Caco-2 (cell line): ENCODE results near the gene TMEM235. TPM values are rescaled to one million over a fixed set of nuclear protein-coding genes. Genes with fewer than 3 reads are reported as not detected.

ENCODE experiments used
- BruUV-seq: library from RNA; stranded (reverse); fragments of 400-500 nt; replicated peaks from 2 replicates; lab custom pipeline; 2021; lab: Mats Ljungman, UMichigan
- CTCF ChIA-PET: fragments of 300-600 bp; sonication (Branson Sonifier 250); formaldehyde crosslinking; loops from one replicate; lab custom pipeline; 2022; ENCODE audit warnings: antibody characterized with exemption; lab: Charles Lee
- POLR2A ChIA-PET: fragments of 300-600 bp; sonication (Branson Sonifier 250); formaldehyde crosslinking; loops from one replicate; lab custom pipeline; 2022; ENCODE audit warnings: antibody characterized with exemption; lab: Charles Lee
- DNase-seq, 2 experiments: peaks; one replicate each; pipeline versions ENCODE4 v3.0.0 to v3.0.0-alpha.2; 2020 to 2022
- H3K27me3 ChIP-seq: replicated peaks from 2 replicates; pipeline ENCODE4 v1.6.0; 2011; ENCODE audit warnings: low read length; ENCODE audit not compliant: control insufficient read depth, insufficient read depth
- H3K36me3 ChIP-seq: 2 replicates; pipeline ENCODE4 v1.5.1; 2011; ENCODE audit warnings: low read length; ENCODE audit not compliant: control insufficient read depth, insufficient read depth
- H3K4me1 ChIP-seq: fragments of 250-450 bp; sonication (Bioruptor Pico); 2 replicates; pipeline ENCODE4 v1.5.1; 2020; ENCODE audit warnings: mild to moderate bottlenecking
- H3K4me3 ChIP-seq: 2 replicates; pipeline ENCODE4 v1.5.1; 2011; ENCODE audit warnings: low read depth, mild to moderate bottlenecking, control low read depth, low read length
- H3K9me3 ChIP-seq: fragments of 250-450 bp; sonication (Bioruptor Pico); 2 replicates; pipeline ENCODE4 v1.5.1; 2020; ENCODE audit warnings: mild to moderate bottlenecking, moderate library complexity
- H3K27ac Mint-ChIP-seq: one replicate; pipeline ENCODE4 v1.8.0; 2022; ENCODE audit warnings: mixed read lengths; ENCODE audit not compliant: unreplicated experiment
- H3K27me3 Mint-ChIP-seq: one replicate; pipeline ENCODE4 v1.8.0; 2022; ENCODE audit warnings: mixed read lengths; ENCODE audit not compliant: insufficient read depth, unreplicated experiment
- H3K36me3 Mint-ChIP-seq: one replicate; pipeline ENCODE4 v1.8.0; 2022; ENCODE audit warnings: mild to moderate bottlenecking, mixed read lengths; ENCODE audit not compliant: insufficient read depth, unreplicated experiment
- H3K4me1 Mint-ChIP-seq: one replicate; pipeline ENCODE4 v1.8.0; 2022; ENCODE audit warnings: low read depth, mixed read lengths; ENCODE audit not compliant: unreplicated experiment
- H3K4me3 Mint-ChIP-seq: one replicate; pipeline ENCODE4 v1.8.0; 2022; ENCODE audit warnings: mild to moderate bottlenecking, moderate library complexity, mixed read lengths; ENCODE audit not compliant: unreplicated experiment
- H3K9me3 Mint-ChIP-seq: one replicate; pipeline ENCODE4 v1.8.0; 2022; ENCODE audit warnings: mixed read lengths; ENCODE audit not compliant: unreplicated experiment
- CTCF ChIP-seq, 2 experiments: fragments of 200-600 bp in 1 of 2; IDR thresholded peaks; 1 replicate in 1 of 2; 2 replicates in 1 of 2; pipeline versions ENCODE4 v1.5.1 to v1.8.0; 2011 to 2022; ENCODE audit warnings: antibody characterized with exemption in 1 of 2, control low read depth in 1 of 2, inconsistent platforms in 1 of 2, low read depth in 1 of 2, low read length in 1 of 2, mild to moderate bottlenecking in 1 of 2, moderate library complexity in 1 of 2; ENCODE audit not compliant: insufficient read depth in 1 of 2, severe bottlenecking in 1 of 2, unreplicated experiment in 1 of 2
- intact Hi-C: fragments of 100-400 bp; cut with micrococcal nuclease; formaldehyde crosslinking; loops from one replicate; pipeline ENCODE4 v1.10.0; 2022; ENCODE audit not compliant: unreplicated experiment
- total RNA-seq: library from RNA; stranded (reverse); gene quantifications from 2 replicates; pipeline ENCODE4 v1.2.3, GENCODE V29; 2022

The TMEM235 gene
- total RNA-seq, 1 experiment from 2014 or later, result not detected

- BruUV-seq, result no TSS peak
- H3K27me3 Mint-ChIP-seq, result no peaks in the 10 kb centered on the region
- ChIA-PET CTCF (interaction anchor here (1.4 to 2.2 kb wide), 3 partner anchors 25 to 39 kb away, joined by 3 to 15 read pairs (median 3); partner anchors contain the start of genes AFMID and TK1), POLR2A (no interaction called here)
- no peaks in the 10 kb centered on the region for H3K4me1 Mint-ChIP-seq
- intact Hi-C loops, result no loop called here
- Histone ChIP-seq H3K36me3 (no peaks in the 10 kb centered on the region), H3K27me3 (no peaks in the 10 kb centered on the region), H3K4me1 (no peaks in the 10 kb centered on the region), H3K4me3 (no peak overlapping the region), H3K9me3 (no peaks in the 10 kb centered on the region)
- H3K27ac Mint-ChIP-seq, result no peak overlapping the region
- TF ChIP-seq CTCF (IDR thresholded peaks at IDR 0.05; ENCODE audit: insufficient read depth in 1 of 2, low read depth in 1 of 2, low read length in 1 of 2, severe bottlenecking in 1 of 2, unreplicated experiment in 1 of 2), result no peak
- peaks cover 38% of the 10 kb centered on the region for H3K36me3 Mint-ChIP-seq
- H3K9me3 Mint-ChIP-seq, result no peaks in the 10 kb centered on the region
- DNase-seq, result no peak
- no peak overlapping the region for H3K4me3 Mint-ChIP-seq
Measured at GRCh38 chr17:78226055-78226758, 5.2 kb upstream of the TMEM235 start.

GRCh38 chr17:78226759-78227454 lies 4.5 kb upstream of the TMEM235 start:
- Histone ChIP-seq H3K4me1 (no peaks in the 10 kb centered on the region), H3K27me3 (no peaks in the 10 kb centered on the region), H3K4me3 (no peak overlapping the region), H3K9me3 (no peaks in the 10 kb centered on the region), H3K36me3 (no peaks in the 10 kb centered on the region)
- H3K27ac Mint-ChIP-seq, result no peak overlapping the region
- CTCF ChIA-PET, result interaction anchor here (2.2 kb wide), 1 partner anchor 24 kb away, joined by 15 read pairs; no protein-coding TSS in a partner anchor
- BruUV-seq, result no TSS peak
- DNase-seq, result no peak
- H3K36me3 Mint-ChIP-seq, result peaks cover 32% of the 10 kb centered on the region
- POLR2A ChIA-PET, result no interaction called here
- H3K9me3 Mint-ChIP-seq, result no peaks in the 10 kb centered on the region
- no peaks in the 10 kb centered on the region for H3K4me1 Mint-ChIP-seq
- H3K27me3 Mint-ChIP-seq, result no peaks in the 10 kb centered on the region
- intact Hi-C loops, result no loop called here
- no peak overlapping the region for H3K4me3 Mint-ChIP-seq
- TF ChIP-seq CTCF (IDR thresholded peaks at IDR 0.05; ENCODE audit: insufficient read depth in 1 of 2, low read depth in 1 of 2, low read length in 1 of 2, severe bottlenecking in 1 of 2, unreplicated experiment in 1 of 2), result no peak

- no TSS peak for BruUV-seq
- peaks cover 28% of the 10 kb centered on the region for H3K36me3 Mint-ChIP-seq
- no peak overlapping the region for H3K4me3 Mint-ChIP-seq
- Histone ChIP-seq H3K36me3 (no peaks in the 10 kb centered on the region), H3K9me3 (no peaks in the 10 kb centered on the region), H3K27me3 (no peaks in the 10 kb centered on the region), H3K4me3 (no peak overlapping the region), H3K4me1 (no peaks in the 10 kb centered on the region)
- DNase-seq, result no peak
- H3K4me1 Mint-ChIP-seq, result no peaks in the 10 kb centered on the region
- intact Hi-C loops, result no loop called here
- TF ChIP-seq CTCF (IDR thresholded peaks at IDR 0.05; ENCODE audit: insufficient read depth in 1 of 2, low read depth in 1 of 2, low read length in 1 of 2, severe bottlenecking in 1 of 2, unreplicated experiment in 1 of 2), result no peak
- POLR2A ChIA-PET, result no interaction called here
- H3K27me3 Mint-ChIP-seq, result no peaks in the 10 kb centered on the region
- CTCF ChIA-PET, result interaction anchor here (2.2 kb wide), 1 partner anchor 24 kb away, joined by 15 read pairs; no protein-coding TSS in a partner anchor
- no peak overlapping the region for H3K27ac Mint-ChIP-seq
- no peaks in the 10 kb centered on the region for H3K9me3 Mint-ChIP-seq
Measured at GRCh38 chr17:78227455-78227916, 3.9 kb upstream of the TMEM235 start.
